Tracheal epithelial cell (primary cell): ENCODE results near the gene YAP1. TPM values are rescaled to one million over a fixed set of nuclear protein-coding genes. Genes with fewer than 3 reads are reported as not detected.

Experiments used
- total RNA-seq: library from RNA; depleted of rRNA; stranded (reverse); fragments of >200 nt; gene quantifications from 2 replicates; pipeline ENCODE4 v1.2.1, GENCODE V29; 2014

YAP1 gene
- total RNA-seq = 143 and 191 TPM in 2 replicates

GRCh38 chr11:102109896-102110760, at the start of gene YAP1:
TSS of gene YAP1 (plus strand) at chr11:102110447. CDS start at chr11:102110849, 402 bp downstream.

Other genes with a start within 250 kb of the YAP1 start
- gene CEP126, start 195.4 kb upstream of the YAP1 start, total RNA-seq = 0.24 and 1.1 TPM in 2 replicates
- not detected in 2 replicates for gene ANGPTL5, start 193.9 kb upstream of the YAP1 start, total RNA-seq
- gene CFAP300, start 63.0 kb upstream of the YAP1 start, total RNA-seq = 3.6 and 8.7 TPM in 2 replicates
- gene BIRC3, start 207.0 kb downstream of the YAP1 start, total RNA-seq = 0.85 and 23.9 TPM in 2 replicates
- 74.2 and 75.2 TPM in 2 replicates for gene BIRC2, start 236.8 kb downstream of the YAP1 start, total RNA-seq